BJ (cell line): Measurements from ENCODE around the gene ATXN1L. TPM values are rescaled to one million over a fixed set of nuclear protein-coding genes. Genes with fewer than 3 reads are reported as not detected.

Source experiments
- CTCF ChIA-PET: fragments of 350-600 bp; formaldehyde crosslinking; extraction: SDS; loops from one replicate; lab custom pipeline; 2021; ENCODE audit warnings: antibody characterized with exemption, inconsistent platforms; lab: Yijun Ruan, JAX
- POLR2A ChIA-PET: fragments of 300-600 bp; sonication (Branson Sonifier 250); formaldehyde crosslinking; extraction: SDS; loops from one replicate; lab custom pipeline; 2021; ENCODE audit warnings: antibody characterized with exemption; lab: Charles Lee
- DNase-seq: peaks from one replicate; pipeline ENCODE4 v3.0.0-alpha.2; 2011; ENCODE audit warnings: low read depth
- H3K27me3 ChIP-seq: 2 replicates; pipeline ENCODE4 v1.6.0; 2011; ENCODE audit warnings: low read length; ENCODE audit not compliant: control insufficient read depth, insufficient read depth
- H3K36me3 ChIP-seq: 2 replicates; pipeline ENCODE4 v1.5.1; 2011; ENCODE audit warnings: low read length; ENCODE audit not compliant: control insufficient read depth, insufficient read depth
- H3K4me3 ChIP-seq: 2 replicates; pipeline ENCODE4 v1.5.1; 2011; ENCODE audit warnings: low read depth, mild to moderate bottlenecking, control low read depth, low read length
- CTCF ChIP-seq: IDR thresholded peaks from 2 replicates; pipeline ENCODE4 v1.5.1; 2011; ENCODE audit warnings: low read depth, mild to moderate bottlenecking, control low read depth, inconsistent platforms, low read length, moderate library complexity; ENCODE audit not compliant: insufficient read depth
- polyA plus RNA-seq: library from polyadenylated mRNA; depleted of rRNA; stranded (reverse); fragments of >200 nt; gene quantifications from 2 replicates; pipeline ENCODE4 v1.2.3, GENCODE V29; 2011

ATXN1L gene
- polyA plus RNA-seq, 1 experiment: 13.6 TPM

DNA sequence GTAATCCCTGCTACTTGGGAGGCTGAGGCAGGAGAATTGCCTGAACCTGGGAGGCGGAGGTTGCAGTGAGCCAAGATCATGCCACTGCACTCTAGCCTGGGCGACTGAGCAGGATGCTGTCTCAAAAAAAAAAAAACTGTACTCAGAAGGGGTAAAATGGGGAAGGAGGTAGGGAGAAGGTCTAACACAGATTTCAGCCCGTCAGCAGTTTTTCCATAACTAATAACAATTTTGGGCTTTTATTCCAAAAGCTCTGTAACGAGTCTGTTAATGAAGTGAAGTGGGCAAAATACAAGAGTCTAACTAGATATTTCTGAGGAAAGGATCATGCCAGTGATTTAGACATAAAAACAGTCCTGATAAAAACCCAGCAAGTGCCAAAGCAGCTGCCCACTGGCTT is 27.4 kb downstream of the ATXN1L start:
- peaks cover 5% of the 10 kb centered on the region for H3K36me3 ChIP-seq
- DNase-seq: no peak
- ChIA-PET CTCF (interaction anchor here (1.5 to 9.4 kb wide), 2 partner anchors 8 to 10 kb away, joined by 5 to 90 read pairs; partner anchors contain the start of gene ZNF821), POLR2A (no interaction called here)
- no peak for TF ChIP-seq CTCF
- no peaks in the 10 kb centered on the region for H3K27me3 ChIP-seq
- no peak overlapping the region for H3K4me3 ChIP-seq

DNA sequence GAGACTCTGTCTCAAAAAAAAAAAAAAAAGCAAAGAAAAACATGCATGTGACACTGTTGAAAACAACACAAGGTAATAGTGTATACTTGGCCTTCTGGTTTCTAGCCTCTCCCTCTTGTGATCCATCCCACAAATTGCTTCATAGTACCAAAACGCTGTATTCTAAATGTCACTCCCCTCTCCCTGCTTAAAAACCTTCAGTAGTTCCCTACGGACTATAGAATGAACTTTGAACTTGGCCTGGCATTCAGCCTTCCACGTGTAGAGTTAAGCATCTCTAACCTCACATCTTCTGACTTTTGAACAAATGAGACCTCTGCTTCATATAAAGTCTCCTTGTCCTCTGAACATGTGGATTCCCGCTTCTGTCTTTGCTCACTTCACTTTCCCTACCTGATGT is 33.1 kb downstream of the ATXN1L start:
- no peak for TF ChIP-seq CTCF

GRCh38 chr16:71880176-71880575 is 34.4 kb downstream of the ATXN1L start:
- TF ChIP-seq CTCF: no peak
- no peaks in the 10 kb centered on the region for H3K27me3 ChIP-seq
- DNase-seq: no peak
- ChIA-PET CTCF (no interaction called here), POLR2A (no interaction called here)
- no peak overlapping the region for H3K4me3 ChIP-seq
- H3K36me3 ChIP-seq: peaks cover 6% of the 10 kb centered on the region

More for the DNA sequence above, 33.1 kb downstream of the ATXN1L start:
- ChIA-PET CTCF (no interaction called here), POLR2A (no interaction called here)
- no peak for DNase-seq
- no peak overlapping the region for H3K4me3 ChIP-seq
- H3K27me3 ChIP-seq: no peaks in the 10 kb centered on the region
- H3K36me3 ChIP-seq: peaks cover 6% of the 10 kb centered on the region

GRCh38 chr16:71882505-71883167 is 36.9 kb downstream of the ATXN1L start:
- Histone ChIP-seq H3K36me3 (peaks cover 2% of the 10 kb centered on the region), H3K27me3 (no peaks in the 10 kb centered on the region), H3K4me3 (peak overlapping the region; percentile 81; the same call in 1 of the 2 replicates)
- CTCF ChIA-PET: interaction anchor here (0.6 to 4.4 kb wide), 36 partner anchors 8 to 271 kb away, joined by 3 to 90 read pairs (median 4); partner anchors contain the start of gene IST1
- TF ChIP-seq CTCF: peak; percentile 89
- POLR2A ChIA-PET: no interaction called here
- DNase-seq: no peak

DNA sequence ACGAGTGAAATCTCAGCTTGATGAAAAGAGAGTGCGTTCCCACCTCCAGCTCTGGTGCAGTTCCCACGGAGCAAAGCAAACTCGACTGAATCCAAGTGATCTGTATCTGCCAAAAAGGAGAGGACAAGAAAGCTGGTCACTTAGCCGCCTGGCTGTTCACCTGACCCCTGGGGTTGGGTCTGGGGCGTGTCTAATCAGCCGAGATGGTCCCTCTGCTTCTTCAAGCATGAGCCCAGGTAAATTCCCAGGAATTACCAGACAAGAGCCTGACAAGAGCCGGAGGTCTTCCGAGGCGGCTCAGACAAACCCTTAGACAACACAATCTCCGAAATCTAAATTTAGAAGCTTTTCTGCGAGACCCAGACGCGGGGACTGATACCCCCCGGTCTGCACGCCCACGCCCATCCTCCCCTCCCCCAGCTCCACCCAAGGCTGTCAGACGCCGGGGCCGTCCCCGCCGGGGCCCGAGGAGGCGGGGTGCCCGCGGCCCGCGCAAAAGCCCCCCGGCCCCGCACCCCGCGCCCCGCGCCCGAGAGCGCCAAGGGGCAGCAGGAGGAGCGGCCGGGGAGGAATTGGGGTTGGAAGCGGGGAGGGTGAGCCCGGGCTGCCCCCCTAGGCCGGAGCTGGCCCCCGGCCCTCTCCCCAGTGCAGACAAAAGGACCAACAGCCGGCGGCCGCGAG is 37.5 kb downstream of the ATXN1L start:
- TF ChIP-seq CTCF: no peak
- POLR2A ChIA-PET: no interaction called here
- Histone ChIP-seq H3K4me3 (peak overlapping the region; percentile 81), H3K36me3 (peaks cover 2% of the 10 kb centered on the region), H3K27me3 (no peaks in the 10 kb centered on the region)
- no peak for DNase-seq
- CTCF ChIA-PET: interaction anchor here (0.6 to 4.4 kb wide), 31 partner anchors 8 to 1395 kb away, joined by 3 to 90 read pairs (median 5); partner anchors contain the start of gene IST1
